HG03039 (cell line): ENCODE measurements around the gene POM121C.
"Not testable (repeated sequence)": the region's sequence is repeated elsewhere in the genome, so short reads cannot be mapped to it uniquely, and the experiment has no call there.

Experiments
- ATAC-seq: cut with Tn5 transposase; IDR thresholded peaks from one replicate; pipeline ENCODE4 v1.9.1; 2021; ENCODE audit warnings: mild to moderate bottlenecking, moderate library complexity; ENCODE audit not compliant: unreplicated experiment

POM121C gene

GRCh38 chr7:75485979-75486643, at the start of gene POM121C:
Gene POM121C, minus strand, starts transcription at chr7:75486299. Its CDS starts 44,803 bp downstream, at chr7:75441496.
- peak; percentile 97 for ATAC-seq

DNA sequence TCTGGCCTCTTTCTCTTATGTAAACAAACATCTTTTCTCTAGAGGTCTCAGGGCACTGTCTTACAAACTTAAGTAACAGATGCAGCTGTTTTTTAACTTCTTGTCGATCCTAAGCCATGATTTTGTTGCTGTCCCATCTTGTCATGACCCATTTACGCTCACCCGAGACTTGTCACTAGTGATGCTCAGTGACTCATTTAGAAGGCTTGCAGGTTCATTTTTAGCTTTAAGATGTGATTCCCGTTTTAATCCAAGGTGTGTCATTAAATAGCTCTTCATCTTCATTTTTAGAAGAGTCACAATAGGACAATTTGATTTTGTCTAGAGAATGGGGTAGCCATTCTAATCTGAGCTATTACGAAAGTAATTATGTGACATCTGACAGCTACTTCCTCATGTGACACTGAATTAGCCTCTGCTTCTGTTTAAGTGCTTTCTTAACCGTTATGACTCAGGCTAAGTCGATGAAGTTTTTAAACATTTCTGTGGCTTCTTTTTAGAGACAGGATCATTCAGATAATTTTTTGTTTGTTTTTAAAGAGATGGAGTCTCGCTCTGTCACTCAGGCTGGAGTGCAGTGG, 48.7 kb upstream of the POM121C start:
- no peak for ATAC-seq

GRCh38 chr7:75533926-75534325, 47.8 kb upstream of the POM121C start:
- ATAC-seq = no peak

DNA sequence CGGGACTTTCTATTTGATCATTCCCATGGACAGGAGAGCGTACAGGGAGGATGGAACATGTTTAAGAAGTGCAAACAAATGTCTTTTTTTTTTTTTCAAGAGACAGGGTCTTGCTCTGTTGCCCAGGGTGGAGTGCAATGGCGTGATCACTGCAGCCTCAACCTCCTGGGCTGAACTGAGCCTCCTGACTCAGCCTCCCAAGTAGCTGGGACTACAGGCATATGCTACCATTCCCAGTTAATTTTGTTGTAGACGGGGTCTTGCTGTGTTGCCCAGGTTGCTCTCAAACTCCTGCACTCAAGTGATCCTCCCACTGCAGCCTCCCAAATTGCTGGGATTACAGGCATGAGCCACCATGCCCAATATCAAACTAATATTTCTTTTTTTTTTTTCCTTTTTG, 46.5 kb upstream of the POM121C start:
- ATAC-seq = no peak

- no peak for ATAC-seq
These were observed 45.3 kb upstream of the POM121C start for GRCh38 chr7:75531359-75531821.

DNA sequence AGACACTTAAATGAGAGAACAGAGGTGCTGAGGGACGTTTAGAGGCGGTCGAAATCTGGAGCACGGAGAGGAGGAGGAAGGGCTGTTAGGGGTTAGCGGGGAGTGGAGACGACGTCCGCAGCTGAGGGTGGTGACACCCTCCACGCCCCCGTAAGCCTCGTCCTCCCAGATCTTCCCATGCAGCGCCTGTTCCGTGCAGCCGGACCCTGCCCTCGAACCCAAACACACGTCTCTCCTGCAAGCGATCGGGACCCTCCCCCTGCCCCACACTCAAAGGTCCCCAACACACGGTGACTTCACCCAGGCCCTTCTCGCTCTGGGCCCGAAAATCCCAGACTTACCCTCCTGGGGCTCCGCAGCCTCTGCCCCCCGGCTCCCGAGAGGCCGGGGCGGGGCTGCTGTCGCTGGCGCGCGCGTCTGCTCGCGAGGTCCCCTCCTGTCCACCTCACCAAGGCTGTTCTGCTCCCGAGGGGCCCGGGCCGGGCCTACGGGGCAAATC, 41.2 kb upstream of the POM121C start:
- ATAC-seq = not testable (repeated sequence)

DNA sequence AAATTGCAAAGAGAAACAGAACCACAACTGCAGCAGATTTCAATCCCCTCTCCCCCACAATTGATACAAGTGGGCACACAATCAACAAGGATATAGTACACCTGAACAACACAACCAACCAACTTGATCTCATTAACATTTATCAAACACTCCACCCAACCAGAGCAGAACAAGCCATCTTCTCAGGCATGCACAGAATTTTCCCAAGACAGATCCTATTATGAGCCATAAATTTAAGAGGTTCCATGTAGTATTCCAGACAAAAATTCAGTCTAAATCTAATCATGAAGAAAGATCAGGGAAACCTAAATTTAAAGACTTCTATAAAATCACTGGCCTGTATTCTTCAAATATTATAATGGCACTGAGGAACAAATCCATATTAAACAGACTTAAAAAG, 35.6 kb upstream of the POM121C start:
- not testable (repeated sequence) for ATAC-seq

DNA sequence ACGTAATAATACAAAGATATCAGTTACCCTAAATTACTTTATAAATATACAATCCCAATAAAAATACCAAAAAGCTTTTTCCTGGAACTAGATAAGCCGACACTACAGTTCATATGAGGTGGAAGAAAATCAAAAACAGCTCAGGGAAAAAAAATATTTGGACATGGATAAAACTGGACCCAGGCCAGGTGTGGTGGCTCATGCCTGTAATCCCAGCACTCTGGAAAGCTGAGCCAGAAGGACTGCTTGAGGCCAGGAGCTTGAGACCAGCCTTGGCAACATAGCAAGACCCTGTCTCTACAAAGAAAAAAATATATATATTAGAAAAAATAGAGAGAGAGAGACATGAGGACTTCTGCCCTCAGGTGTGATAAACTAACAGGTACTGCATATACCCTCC, 32.7 kb upstream of the POM121C start:
- not testable (repeated sequence) for ATAC-seq

- ATAC-seq = not testable (repeated sequence)
These were observed 22.9 kb upstream of the POM121C start for GRCh38 chr7:75509033-75509432.

DNA sequence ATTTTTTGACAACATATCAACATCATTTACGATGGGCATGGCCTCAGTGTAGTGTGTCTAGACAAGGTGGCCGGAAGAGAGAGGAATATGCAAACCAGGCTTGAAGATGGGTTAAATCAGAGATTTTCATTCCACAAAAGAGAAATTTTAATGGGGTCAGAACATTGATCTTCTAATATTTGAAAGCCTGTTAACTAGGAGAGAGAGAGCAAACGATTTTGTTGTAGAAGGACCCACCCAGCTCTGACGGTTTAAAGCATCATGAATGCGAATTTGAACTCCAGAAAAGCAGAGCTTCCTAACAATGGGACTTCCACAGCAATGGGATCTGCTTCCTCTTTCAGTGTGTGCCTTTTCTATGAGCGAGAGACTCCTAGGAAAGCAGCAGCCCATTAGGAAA, 5.9 kb upstream of the POM121C start, which contains the start of gene SPDYE5:
TSS of gene SPDYE5 (plus strand) at position 301 of the 400 bp plus-strand sequence. CDS start 1,728 bp downstream, outside the sequence.
- not testable (repeated sequence) for ATAC-seq

- not testable (repeated sequence) for ATAC-seq
These were observed 632 bp downstream of the POM121C start for GRCh38 chr7:75485355-75485978.

DNA sequence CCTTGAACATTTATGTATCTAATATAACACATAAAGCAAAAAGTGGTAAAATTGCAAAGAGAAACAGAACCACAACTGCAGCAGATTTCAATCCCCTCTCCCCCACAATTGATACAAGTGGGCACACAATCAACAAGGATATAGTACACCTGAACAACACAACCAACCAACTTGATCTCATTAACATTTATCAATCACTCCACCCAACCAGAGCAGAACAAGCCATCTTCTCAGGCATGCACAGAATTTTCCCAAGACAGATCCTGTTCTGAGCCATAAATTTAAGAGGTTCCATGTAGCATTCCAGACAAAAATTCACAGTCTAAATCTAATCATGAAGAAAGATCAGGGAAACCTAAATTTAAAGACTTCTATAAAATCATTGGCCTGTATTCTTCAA, 5.8 kb downstream of the POM121C start:
- not testable (repeated sequence) for ATAC-seq

DNA sequence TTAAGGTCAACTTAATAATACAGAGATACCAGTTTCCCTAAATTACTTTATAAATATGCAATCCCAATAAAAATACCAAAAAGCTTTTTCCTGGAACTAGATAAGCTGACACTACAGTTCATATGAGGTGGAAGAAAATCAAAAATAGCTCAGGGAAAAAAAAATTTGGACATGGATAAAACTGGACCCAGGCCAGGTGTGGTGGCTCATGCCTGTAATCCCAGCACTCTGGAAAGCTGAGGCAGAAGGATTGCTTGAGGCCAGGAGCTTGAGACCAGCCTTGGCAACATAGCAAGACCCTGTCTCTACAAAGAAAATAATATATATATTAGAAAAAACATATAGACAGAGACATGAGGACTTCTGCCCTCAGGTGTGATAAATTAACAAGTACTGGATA, 8.6 kb downstream of the POM121C start:
- not testable (repeated sequence) for ATAC-seq

GRCh38 chr7:75470166-75470565, 15.9 kb downstream of the POM121C start:
- not testable (repeated sequence) for ATAC-seq

GRCh38 chr7:75460541-75460940, 25.6 kb downstream of the POM121C start:
- ATAC-seq = not testable (repeated sequence)

GRCh38 chr7:75458034-75458433, 28.1 kb downstream of the POM121C start:
- ATAC-seq = not testable (repeated sequence)

- ATAC-seq = not testable (repeated sequence)
These were observed 29.7 kb downstream of the POM121C start for GRCh38 chr7:75456403-75456802.

GRCh38 chr7:75452494-75452955, 33.6 kb downstream of the POM121C start:
- peak; percentile 56 for ATAC-seq

- not testable (repeated sequence) for ATAC-seq
These were observed 36.2 kb downstream of the POM121C start for GRCh38 chr7:75449946-75450345.

DNA sequence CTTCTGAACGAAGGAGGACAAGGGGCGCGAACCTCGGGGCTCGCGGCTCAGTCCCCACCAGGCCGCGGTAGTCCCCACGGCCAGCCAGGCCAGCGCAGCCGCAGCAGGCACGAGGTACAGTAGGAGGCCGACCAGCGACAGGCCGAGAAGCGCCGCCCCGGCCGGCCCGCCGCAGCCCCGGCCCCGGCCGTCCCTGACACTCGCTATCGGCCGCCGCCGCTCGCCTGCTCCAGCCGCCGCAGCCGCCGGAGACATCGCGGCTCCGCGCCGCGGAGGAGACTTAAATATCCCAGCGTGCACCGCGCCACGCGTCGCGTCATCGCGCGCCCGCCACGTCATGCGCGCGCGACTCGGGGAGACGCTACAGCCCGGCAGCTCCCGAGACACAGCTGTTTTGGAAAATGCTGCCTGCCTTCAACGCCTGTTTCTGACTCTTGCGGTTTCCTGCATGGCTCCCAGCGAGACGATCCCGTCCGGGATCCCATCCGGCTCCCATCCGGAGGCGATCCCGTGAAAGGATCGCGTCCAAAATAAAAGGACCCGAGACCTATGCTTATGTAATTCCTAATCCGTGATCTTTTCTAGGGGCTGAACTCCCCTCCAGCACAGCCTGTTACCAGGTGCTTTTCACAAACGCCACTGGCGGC, 43.5 kb downstream of the POM121C start:
- peak; percentile 93 for ATAC-seq

GRCh38 chr7:75442101-75442464, 44.0 kb downstream of the POM121C start:
- peak; percentile 41 for ATAC-seq
